ENCODE data around the gene SGTB. TPM values are rescaled to one million over a fixed set of nuclear protein-coding genes. Genes with fewer than 3 reads are reported as not detected.

Gene SGTB
- total and polyA plus RNA-seq, 2 donors (not counting 1 experiment from before 2014, with no cell fraction given): 18.7 to 32.4 TPM

GRCh38 chr5:65654713-65655112 is 67.2 kb downstream of the SGTB start:
- Histone ChIP-seq H3K79me2 (ENCODE audit: control insufficient read depth, insufficient read depth, low read length) (no peaks in the 10 kb centered on the region), H3K36me3 (ENCODE audit: control insufficient read depth, insufficient read depth, low read length) (no peaks in the 10 kb centered on the region), H3K4me2 (ENCODE audit: extremely low read depth, insufficient read depth, low read length) (no peak overlapping the region), H3K9me3 (ENCODE audit: control insufficient read depth, insufficient read depth, low read depth, low read length) (no peaks in the 10 kb centered on the region), H2AFZ (ENCODE audit: low read length) (no peak overlapping the region), H3K27me3 (ENCODE audit: control insufficient read depth, insufficient read depth, low read length) (no peaks in the 10 kb centered on the region), H4K20me1 (ENCODE audit: control insufficient read depth, extremely low read depth, insufficient read depth, low read length) (no peaks in the 10 kb centered on the region), H3K4me1 (ENCODE audit: control insufficient read depth, extremely low read depth, insufficient read depth, low read length) (no peaks in the 10 kb centered on the region), H3K27ac (ENCODE audit: insufficient read depth, low read length) (no peak overlapping the region), H3K9ac (ENCODE audit: insufficient read depth, low read length) (no peak overlapping the region), H3K4me3 (replicated peaks in 1 of 4; ENCODE audit: control extremely low read depth in 1 of 4, insufficient read depth in 1 of 4, low read depth in 3 of 4, low read length in 4 of 4) (no peak overlapping the region)
- TF ChIP-seq CTCF (conservative IDR thresholded peaks at IDR 0.05 in 1 of 2, IDR thresholded peaks at IDR 0.05 in 1 of 2; ENCODE audit: low read depth in 1 of 2, low read length in 2 of 2) (no peak), EZH2 (IDR thresholded peaks at IDR 0.05; ENCODE audit: low read length, missing control alignments) (no peak)
- no peak for DNase-seq (ENCODE audit: low read depth in 2 of 2)

DNA sequence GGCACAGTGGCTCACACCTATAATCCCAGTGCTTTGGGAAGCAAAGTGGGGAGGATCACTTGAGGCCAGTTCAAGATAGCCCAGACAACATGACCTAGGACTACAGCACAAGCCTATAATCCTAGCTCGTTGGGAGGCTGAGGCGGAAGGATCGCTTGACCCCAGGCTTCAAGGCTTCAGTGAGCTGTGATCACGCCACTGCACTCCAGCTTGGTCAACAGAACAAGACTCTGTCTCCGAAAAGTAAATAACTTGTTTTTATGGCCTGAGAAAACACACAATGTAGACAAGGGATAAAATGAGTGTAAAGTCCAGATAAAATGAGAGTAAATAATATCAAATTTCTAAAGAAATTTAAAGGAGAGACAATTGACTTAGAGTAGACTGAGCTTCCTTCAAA is 70.8 kb downstream of the SGTB start:
- no peaks in the 10 kb centered on the region for H3K27me3 ChIP-seq (ENCODE audit: control insufficient read depth, insufficient read depth, low read length)
- TF ChIP-seq CTCF (conservative IDR thresholded peaks at IDR 0.05 in 1 of 2, IDR thresholded peaks at IDR 0.05 in 1 of 2; ENCODE audit: low read depth in 1 of 2, low read length in 2 of 2) (no peak), EZH2 (IDR thresholded peaks at IDR 0.05; ENCODE audit: low read length, missing control alignments) (no peak)
- DNase-seq (ENCODE audit: low read depth in 2 of 2): no peak

GRCh38 chr5:65647941-65648340 is 74.0 kb downstream of the SGTB start:
- no peak overlapping the region for H3K4me3 ChIP-seq (replicated peaks in 1 of 4; ENCODE audit: control extremely low read depth in 1 of 4, insufficient read depth in 1 of 4, low read depth in 3 of 4, low read length in 4 of 4)
- no peak for DNase-seq (ENCODE audit: low read depth in 2 of 2)

More for the DNA sequence above, 70.8 kb downstream of the SGTB start:
- H3K4me2 ChIP-seq (ENCODE audit: extremely low read depth, insufficient read depth, low read length): no peak overlapping the region
- H3K9me3 ChIP-seq (ENCODE audit: control insufficient read depth, insufficient read depth, low read depth, low read length): no peaks in the 10 kb centered on the region
- H3K36me3 ChIP-seq (ENCODE audit: control insufficient read depth, insufficient read depth, low read length): no peaks in the 10 kb centered on the region
- H3K9ac ChIP-seq (ENCODE audit: insufficient read depth, low read length): no peak overlapping the region
- no peak overlapping the region for H3K4me3 ChIP-seq (replicated peaks in 1 of 4; ENCODE audit: control extremely low read depth in 1 of 4, insufficient read depth in 1 of 4, low read depth in 3 of 4, low read length in 4 of 4)
- no peaks in the 10 kb centered on the region for H3K4me1 ChIP-seq (ENCODE audit: control insufficient read depth, extremely low read depth, insufficient read depth, low read length)
- no peak overlapping the region for H2AFZ ChIP-seq (ENCODE audit: low read length)
- H3K79me2 ChIP-seq (ENCODE audit: control insufficient read depth, insufficient read depth, low read length): no peaks in the 10 kb centered on the region
- no peaks in the 10 kb centered on the region for H4K20me1 ChIP-seq (ENCODE audit: control insufficient read depth, extremely low read depth, insufficient read depth, low read length)
- no peak overlapping the region for H3K27ac ChIP-seq (ENCODE audit: insufficient read depth, low read length)

More at GRCh38 chr5:65647941-65648340, 74.0 kb downstream of the SGTB start:
- Histone ChIP-seq H3K36me3 (ENCODE audit: control insufficient read depth, insufficient read depth, low read length) (no peaks in the 10 kb centered on the region), H3K27ac (ENCODE audit: insufficient read depth, low read length) (no peak overlapping the region), H3K4me2 (ENCODE audit: extremely low read depth, insufficient read depth, low read length) (no peak overlapping the region), H3K9me3 (ENCODE audit: control insufficient read depth, insufficient read depth, low read depth, low read length) (no peaks in the 10 kb centered on the region), H3K9ac (ENCODE audit: insufficient read depth, low read length) (no peak overlapping the region), H3K4me1 (ENCODE audit: control insufficient read depth, extremely low read depth, insufficient read depth, low read length) (no peaks in the 10 kb centered on the region), H4K20me1 (ENCODE audit: control insufficient read depth, extremely low read depth, insufficient read depth, low read length) (no peaks in the 10 kb centered on the region), H3K27me3 (ENCODE audit: control insufficient read depth, insufficient read depth, low read length) (no peaks in the 10 kb centered on the region), H2AFZ (ENCODE audit: low read length) (no peak overlapping the region), H3K79me2 (ENCODE audit: control insufficient read depth, insufficient read depth, low read length) (no peaks in the 10 kb centered on the region)
- no peak for TF ChIP-seq CTCF (conservative IDR thresholded peaks at IDR 0.05 in 1 of 2, IDR thresholded peaks at IDR 0.05 in 1 of 2; ENCODE audit: low read depth in 1 of 2, low read length in 2 of 2)
- no peak for TF ChIP-seq EZH2 (IDR thresholded peaks at IDR 0.05; ENCODE audit: low read length, missing control alignments)

Data from fibroblast of lung (primary cell).